Measurements from ENCODE around the gene PPM1E. TPM values are rescaled to one million over a fixed set of nuclear protein-coding genes. Genes with fewer than 3 reads are reported as not detected.

PPM1E gene
- total and polyA plus RNA-seq, 11 donors = 0.20 to 4.0 (median 0.50) TPM

- no peaks in the 10 kb centered on the region for H3K9me3 ChIP-seq
- intact Hi-C loops (cut with DNase I) = no loop called here
Observed at GRCh38 chr17:58999500-58999899, 243.8 kb downstream of the PPM1E start.

GRCh38 chr17:59000022-59000421, 244.4 kb downstream of the PPM1E start:
- ATAC-seq (no peak), DNase-seq (no peak)
- Histone ChIP-seq H3K36me3 (peaks cover 0 to 45% (median 34%) of the 10 kb centered on the region in 9 donors), H3K27ac (no peak overlapping the region), H3K9me3 (no peaks in the 10 kb centered on the region), H3K4me1 (peaks cover 0 to 44% (median 3%) of the 10 kb centered on the region in 12 donors), H3K4me3 (no peak overlapping the region), H3K27me3 (no peaks in the 10 kb centered on the region)
- TF ChIP-seq POLR2A (IDR thresholded peaks at IDR 0.05) = no peak
- TF ChIP-seq CTCF (IDR thresholded peaks at IDR 0.05) = no peak
- 93 to 100% (median 99%) methylated on average over 1 of the region's 1 CpG for WGBS, 4 donors
- intact Hi-C loops (cut with DNase I) = loop anchor here in 4 of 10 donors (5.0 kb wide), 3 partner anchors 288 to 478 kb away; no protein-coding TSS in a partner anchor

More at GRCh38 chr17:58999500-58999899, 243.8 kb downstream of the PPM1E start:
- no peak overlapping the region for H3K27ac ChIP-seq
- no peak for TF ChIP-seq CTCF (IDR thresholded peaks at IDR 0.05)
- TF ChIP-seq POLR2A (IDR thresholded peaks at IDR 0.05) = no peak
- DNase-seq (no peak), ATAC-seq (no peak)
- peaks cover 0 to 43% (median under 1%) of the 10 kb centered on the region in 12 donors for H3K4me1 ChIP-seq
- WGBS, 4 donors = 95 to 100% (median 99%) methylated on average over 1 of the region's 1 CpG
- peaks cover 0 to 45% (median 34%) of the 10 kb centered on the region in 9 donors for H3K36me3 ChIP-seq
- no peak overlapping the region for H3K4me3 ChIP-seq
- H3K27me3 ChIP-seq = no peaks in the 10 kb centered on the region

- H3K27ac ChIP-seq = peak overlapping the region in 8 of 12 donors; percentile 11 to 86 (median 16)
- H3K36me3 ChIP-seq = peaks cover 0 to 51% (median 31%) of the 10 kb centered on the region in 9 donors
- peaks cover 0 to 40% (median 3%) of the 10 kb centered on the region in 12 donors for H3K4me1 ChIP-seq
- intact Hi-C loops (cut with DNase I) = loop anchor here in 4 of 10 donors (5.0 kb wide), 3 partner anchors 289 to 479 kb away; no protein-coding TSS in a partner anchor
- TF ChIP-seq CTCF (IDR thresholded peaks at IDR 0.05) (no peak), POLR2A (IDR thresholded peaks at IDR 0.05) (no peak)
- no peaks in the 10 kb centered on the region for H3K27me3 ChIP-seq
- H3K4me3 ChIP-seq = peak overlapping the region in 6 of 12 donors; percentile 6 to 35 (median 24)
- ATAC-seq (peak in 3 of 4 donors; percentile 78 to 87 (median 78)), DNase-seq (peak in 4 of 5 donors; percentile 32 to 50 (median 42))
- 45 to 65% (median 54%) methylated on average over 10 of the region's 10 CpGs for WGBS, 4 donors
- H3K9me3 ChIP-seq = no peaks in the 10 kb centered on the region
Observed at GRCh38 chr17:59001158-59001814, 245.6 kb downstream of the PPM1E start.

GRCh38 chr17:59002126-59002525, 246.5 kb downstream of the PPM1E start:
- Histone ChIP-seq H3K27ac (peak overlapping the region in 5 of 12 donors; percentile 11 to 86 (median 16)), H3K4me3 (no peak overlapping the region), H3K27me3 (no peaks in the 10 kb centered on the region), H3K9me3 (no peaks in the 10 kb centered on the region), H3K36me3 (peaks cover 0 to 49% (median 31%) of the 10 kb centered on the region in 9 donors), H3K4me1 (peaks cover 0 to 40% (median 3%) of the 10 kb centered on the region in 12 donors)
- no peak for TF ChIP-seq CTCF (IDR thresholded peaks at IDR 0.05)
- TF ChIP-seq POLR2A (IDR thresholded peaks at IDR 0.05) = no peak
- DNase-seq (no peak), ATAC-seq (no peak)
- 82 to 87% (median 84%) methylated on average over 3 of the region's 3 CpGs for WGBS, 4 donors
- intact Hi-C loops (cut with DNase I) = loop anchor here in 4 of 10 donors (5.0 kb wide), 3 partner anchors 290 to 480 kb away; no protein-coding TSS in a partner anchor

Data from heart left ventricle (tissue), 16 donors.